Activated B cell treated with CpG ODN at 0.5 μM for 24 hours (primary cell): ENCODE measurements around the gene INS. TPM values are rescaled to one million over a fixed set of nuclear protein-coding genes. Genes with fewer than 3 reads are reported as not detected.

ENCODE experiments used
- ATAC-seq: fragments of 200-7000 bp; cut with Tn5 transposase; one replicate; pipeline ENCODE4 v1.10.0; 2021; ENCODE audit warnings: low read depth, mild to moderate bottlenecking, moderate library complexity
- CTCF ChIA-PET: fragments of 350-600 bp; sonication (Branson Sonifier 250); formaldehyde crosslinking; loops from one replicate; lab custom pipeline; 2021; ENCODE audit warnings: antibody characterized with exemption; lab: Charles Lee
- POLR2A ChIA-PET: fragments of 350-600 bp; sonication (Branson Sonifier 250); formaldehyde crosslinking; loops from one replicate; lab custom pipeline; 2021; ENCODE audit warnings: antibody characterized with exemption; lab: Charles Lee
- DNase-seq: peaks from one replicate; pipeline ENCODE4 v3.0.0; 2022
- H3K27ac Mint-ChIP-seq: one replicate; pipeline ENCODE4 v1.8.0; 2020; ENCODE audit warnings: mixed read lengths
- H3K27me3 Mint-ChIP-seq: one replicate; pipeline ENCODE4 v1.8.0; 2021; ENCODE audit warnings: mixed read lengths
- H3K36me3 Mint-ChIP-seq: one replicate; pipeline ENCODE4 v1.8.0; 2021; ENCODE audit warnings: low read depth, mixed read lengths
- H3K4me1 Mint-ChIP-seq: one replicate; pipeline ENCODE4 v1.8.0; 2021; ENCODE audit warnings: mixed read lengths
- H3K4me3 Mint-ChIP-seq: one replicate; pipeline ENCODE4 v1.8.0; 2020; ENCODE audit warnings: mild to moderate bottlenecking, mixed read lengths
- H3K9me3 Mint-ChIP-seq: one replicate; pipeline ENCODE4 v1.8.0; 2020; ENCODE audit warnings: mixed read lengths
- CTCF ChIP-seq: fragments of 200-600 bp; IDR thresholded peaks from one replicate; pipeline ENCODE4 v1.8.0; 2022; ENCODE audit warnings: antibody characterized with exemption, mild to moderate bottlenecking
- intact Hi-C: fragments of 100-400 bp; cut with micrococcal nuclease; formaldehyde crosslinking; loops from one replicate; pipeline ENCODE4 v1.15.1; 2024
- total RNA-seq: library from RNA; stranded (reverse); gene quantifications from 2 replicates; pipeline ENCODE4 v1.2.3, GENCODE V29; 2022

INS gene
- total RNA-seq, 1 donor from 2014 or later = not detected

DNA sequence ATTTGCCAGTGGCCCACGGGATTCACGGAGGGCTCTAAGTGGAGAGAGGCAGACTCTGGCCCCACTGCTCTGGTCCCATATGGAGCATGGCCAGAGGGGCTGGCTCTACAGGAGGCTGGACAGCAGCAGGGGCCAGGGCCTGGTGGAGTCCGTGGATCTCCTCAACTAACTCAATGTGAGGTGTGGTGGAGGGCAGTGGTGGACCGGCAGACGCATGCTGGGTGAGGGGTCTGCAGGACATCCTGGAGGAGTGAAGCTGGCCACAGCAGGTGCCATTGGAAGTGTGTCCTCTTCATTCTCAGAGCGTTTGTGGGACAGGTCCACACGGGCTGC lies 37.4 kb downstream of the INS start:
- Mint-ChIP-seq H3K4me1 (no peaks in the 10 kb centered on the region), H3K9me3 (no peaks in the 10 kb centered on the region), H3K4me3 (no peak overlapping the region), H3K27me3 (peaks cover 24% of the 10 kb centered on the region), H3K27ac (no peak overlapping the region), H3K36me3 (no peaks in the 10 kb centered on the region)
- intact Hi-C loops = no loop called here
- TF ChIP-seq CTCF = no peak
- CTCF ChIA-PET = interaction anchor here (0.8 kb wide), 1 partner anchor 28 kb away, joined by 5 read pairs; no protein-coding TSS in a partner anchor
- no peak for ATAC-seq
- POLR2A ChIA-PET = no interaction called here
- no peak for DNase-seq

DNA sequence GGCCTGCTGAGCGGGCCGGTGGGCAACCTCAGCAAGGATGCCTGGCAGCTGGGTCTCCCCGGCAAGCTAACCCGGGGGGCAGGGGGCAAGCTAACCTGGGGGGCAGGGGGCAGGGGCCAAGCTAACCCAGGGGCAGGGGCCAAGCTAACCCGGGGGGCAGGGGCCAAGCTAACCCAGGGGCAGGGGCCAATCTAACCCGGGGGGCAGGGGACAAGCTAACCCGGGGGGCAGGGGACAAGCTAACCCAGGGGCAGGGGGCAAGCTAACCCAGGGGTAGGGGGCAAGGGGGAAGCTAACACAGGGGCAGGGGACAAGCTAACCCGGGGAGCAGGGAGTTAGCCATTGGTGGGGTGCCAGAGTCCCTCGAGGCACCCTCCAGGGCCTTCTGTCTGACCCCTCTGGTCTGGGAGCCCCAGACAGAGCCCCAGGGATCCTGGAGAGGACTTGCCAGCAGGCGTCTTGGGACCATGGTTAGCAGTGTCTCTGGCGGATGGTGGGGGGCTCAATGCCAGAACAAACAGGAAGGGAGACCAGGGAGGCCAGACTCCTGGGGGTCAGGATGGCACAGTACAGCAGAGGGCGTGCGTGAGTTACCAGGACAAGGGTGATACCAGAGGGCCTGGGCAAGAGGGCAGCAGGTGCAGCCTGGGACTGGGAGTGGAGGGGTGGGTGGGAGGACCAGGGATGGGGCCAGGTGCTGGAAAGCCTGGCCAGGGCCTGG lies 37.9 kb downstream of the INS start:
- no peaks in the 10 kb centered on the region for H3K4me1 Mint-ChIP-seq
- ATAC-seq (no peak), DNase-seq (no peak)
- CTCF ChIA-PET = no interaction called here
- peaks cover 28% of the 10 kb centered on the region for H3K27me3 Mint-ChIP-seq
- no peak for TF ChIP-seq CTCF
- intact Hi-C loops = no loop called here
- no peaks in the 10 kb centered on the region for H3K9me3 Mint-ChIP-seq
- POLR2A ChIA-PET = no interaction called here
- no peaks in the 10 kb centered on the region for H3K36me3 Mint-ChIP-seq
- no peak overlapping the region for H3K27ac Mint-ChIP-seq
- H3K4me3 Mint-ChIP-seq = no peak overlapping the region

DNA sequence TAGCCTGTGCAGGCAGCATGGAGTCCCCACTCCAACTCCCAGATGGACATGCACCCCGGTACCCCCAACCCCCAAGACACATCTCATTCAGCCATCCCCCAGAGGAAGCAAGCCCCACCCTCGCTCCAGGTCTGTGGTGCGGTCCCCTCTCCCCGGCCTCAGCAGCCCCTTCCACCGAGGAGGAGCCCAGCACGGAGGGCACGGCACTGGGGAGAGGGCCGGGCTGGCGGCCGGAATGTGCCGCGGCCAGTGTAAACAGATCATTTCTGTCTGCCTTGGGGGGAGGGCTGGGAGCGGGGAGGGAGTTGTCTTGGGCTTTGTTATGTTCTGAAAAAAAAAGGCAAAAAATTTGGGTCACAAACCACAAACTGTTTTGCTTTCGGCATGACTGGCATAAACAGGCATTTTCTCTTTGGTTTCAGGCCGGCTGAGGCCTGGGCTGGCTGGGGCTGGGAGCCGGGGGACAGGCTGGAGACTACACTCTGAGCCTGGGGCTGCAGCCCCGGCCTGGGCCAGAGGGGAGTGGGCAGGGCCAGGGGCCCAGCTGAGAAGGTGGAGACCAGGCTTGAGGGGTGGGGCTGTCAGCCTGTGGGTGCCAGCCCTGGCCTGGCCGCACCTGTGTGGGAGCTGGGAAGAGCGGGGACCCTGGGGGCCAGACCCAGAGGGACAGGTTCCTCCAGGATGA lies 38.6 kb downstream of the INS start:
- no peak overlapping the region for H3K27ac Mint-ChIP-seq
- CTCF ChIA-PET = no interaction called here
- H3K9me3 Mint-ChIP-seq = no peaks in the 10 kb centered on the region
- POLR2A ChIA-PET = no interaction called here
- no peak overlapping the region for H3K4me3 Mint-ChIP-seq
- H3K4me1 Mint-ChIP-seq = no peaks in the 10 kb centered on the region
- DNase-seq (no peak), ATAC-seq (no peak)
- intact Hi-C loops = no loop called here
- TF ChIP-seq CTCF = no peak
- no peaks in the 10 kb centered on the region for H3K36me3 Mint-ChIP-seq
- peaks cover 28% of the 10 kb centered on the region for H3K27me3 Mint-ChIP-seq

DNA sequence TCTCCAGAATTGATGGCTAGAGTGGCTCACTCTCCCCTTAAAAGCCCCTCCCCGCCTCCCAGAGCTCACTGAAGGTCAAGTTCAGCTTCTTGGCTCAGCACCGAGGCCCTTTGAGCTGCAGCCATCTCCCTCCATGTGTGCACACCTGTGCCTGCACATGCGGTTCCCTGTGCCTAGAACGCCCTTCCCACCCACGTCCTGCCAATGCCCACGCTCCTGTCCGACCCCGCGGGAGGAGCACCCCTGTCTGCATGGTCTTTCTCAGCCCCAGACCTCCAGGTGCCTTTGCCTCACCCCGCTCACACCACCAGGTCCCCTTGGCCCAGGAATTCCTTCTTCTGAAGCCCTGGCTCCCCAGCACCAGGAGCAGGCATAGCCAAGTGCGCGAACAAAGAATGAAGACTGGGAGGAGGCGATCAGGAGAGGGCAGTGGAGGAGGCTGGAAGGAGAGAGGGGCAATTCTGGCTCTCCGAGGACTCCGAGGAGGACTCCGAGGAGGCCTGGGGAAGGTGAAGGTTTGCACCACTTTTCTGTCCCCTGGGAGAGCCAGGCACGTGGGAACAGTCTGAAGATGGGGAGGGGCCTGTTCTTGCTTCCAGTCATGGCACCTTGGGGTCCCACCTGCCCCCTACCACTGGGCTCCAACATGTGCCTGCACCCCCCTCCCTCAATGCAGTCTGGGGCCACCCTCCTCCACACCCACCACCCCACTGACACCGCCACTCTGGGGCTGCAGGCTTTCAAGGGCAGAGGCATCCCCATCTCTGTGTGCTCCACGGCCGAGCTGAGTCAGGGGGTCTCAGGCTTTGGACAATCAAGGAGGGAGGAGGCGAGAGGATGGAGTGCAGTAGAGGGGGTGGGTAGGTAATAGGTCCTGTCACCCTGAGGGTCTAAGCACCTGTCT lies 39.5 kb downstream of the INS start:
- Mint-ChIP-seq H3K36me3 (no peaks in the 10 kb centered on the region), H3K27ac (no peak overlapping the region), H3K4me3 (no peak overlapping the region), H3K27me3 (peaks cover 27% of the 10 kb centered on the region), H3K9me3 (peaks cover under 1% of the 10 kb centered on the region), H3K4me1 (no peaks in the 10 kb centered on the region)
- ChIA-PET POLR2A (no interaction called here), CTCF (no interaction called here)
- no peak for ATAC-seq
- intact Hi-C loops = no loop called here
- no peak for DNase-seq
- no peak for TF ChIP-seq CTCF
